ENCODE results near the gene GYPB.
"Not testable (repeated sequence)": the region's sequence is repeated elsewhere in the genome, so short reads cannot be mapped to it uniquely, and the experiment has no call there.

Gene GYPB

DNA sequence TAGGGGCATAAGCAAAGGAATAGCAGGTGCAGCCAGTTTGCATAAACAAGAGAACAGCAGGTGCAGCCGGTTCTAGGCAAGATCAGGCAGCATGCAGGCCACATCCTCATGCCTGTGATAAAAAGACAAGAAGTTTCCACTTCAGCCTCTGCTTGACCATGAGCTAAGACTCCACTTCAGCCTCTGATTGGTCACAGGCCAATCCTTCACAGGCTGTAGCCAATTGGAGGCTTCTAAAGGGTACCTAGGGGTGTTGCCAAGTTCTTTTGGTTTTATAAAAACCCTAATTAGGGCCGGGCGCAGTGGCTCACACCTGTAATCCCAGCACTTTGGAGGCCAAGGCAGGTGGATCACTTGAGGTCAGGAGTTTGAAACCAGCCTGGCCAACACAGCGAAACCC, 23.0 kb downstream of the GYPB start:
- not testable (repeated sequence) for H3K36me3 Mint-ChIP-seq (ENCODE audit: low read depth); H3K27me3 Mint-ChIP-seq (ENCODE audit: low read depth)

GRCh38 chr4:143991761-143992160, 27.4 kb downstream of the GYPB start:
- not testable (repeated sequence) for H3K36me3 Mint-ChIP-seq (ENCODE audit: low read depth); H3K4me3 Mint-ChIP-seq; H3K27me3 Mint-ChIP-seq (ENCODE audit: low read depth); H3K27ac Mint-ChIP-seq; H3K4me1 Mint-ChIP-seq (ENCODE audit: low read depth); H3K9me3 Mint-ChIP-seq

More for the DNA sequence above, 23.0 kb downstream of the GYPB start:
- not testable (repeated sequence) for H3K4me1 Mint-ChIP-seq (ENCODE audit: low read depth); H3K9me3 Mint-ChIP-seq; H3K27ac Mint-ChIP-seq; H3K4me3 Mint-ChIP-seq

GRCh38 chr4:143990717-143991116, 28.5 kb downstream of the GYPB start:
- H3K9me3 Mint-ChIP-seq; H3K27me3 Mint-ChIP-seq (ENCODE audit: low read depth); H3K36me3 Mint-ChIP-seq (ENCODE audit: low read depth); H3K4me3 Mint-ChIP-seq; H3K4me1 Mint-ChIP-seq (ENCODE audit: low read depth); H3K27ac Mint-ChIP-seq: not testable (repeated sequence)

DNA sequence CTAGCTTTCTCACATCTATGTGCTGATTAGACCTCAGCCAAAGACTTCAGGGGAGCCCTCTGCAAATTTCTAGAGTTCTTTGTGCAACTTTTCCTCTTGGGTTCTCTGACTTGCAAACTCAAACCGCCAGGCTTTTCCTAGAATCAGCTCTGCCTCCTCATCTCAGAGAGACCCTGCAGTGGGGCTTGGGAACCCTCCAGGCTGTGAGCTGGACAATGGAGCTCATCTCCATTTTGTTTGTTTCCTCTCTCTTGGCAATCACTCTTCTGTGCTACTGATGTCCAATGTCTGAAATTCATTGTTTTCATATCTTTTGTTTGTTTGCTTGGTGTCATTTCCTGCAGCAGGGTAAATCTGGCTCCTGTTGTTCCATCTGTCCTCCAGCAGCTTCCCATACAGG, 33.0 kb downstream of the GYPB start:
- no peak overlapping the region for H3K27ac Mint-ChIP-seq
- H3K36me3 Mint-ChIP-seq (ENCODE audit: low read depth), result no peaks in the 10 kb centered on the region
- H3K9me3 Mint-ChIP-seq, result no peaks in the 10 kb centered on the region
- H3K4me1 Mint-ChIP-seq (ENCODE audit: low read depth), result no peaks in the 10 kb centered on the region
- H3K27me3 Mint-ChIP-seq (ENCODE audit: low read depth), result no peaks in the 10 kb centered on the region
- H3K4me3 Mint-ChIP-seq, result no peak overlapping the region

DNA sequence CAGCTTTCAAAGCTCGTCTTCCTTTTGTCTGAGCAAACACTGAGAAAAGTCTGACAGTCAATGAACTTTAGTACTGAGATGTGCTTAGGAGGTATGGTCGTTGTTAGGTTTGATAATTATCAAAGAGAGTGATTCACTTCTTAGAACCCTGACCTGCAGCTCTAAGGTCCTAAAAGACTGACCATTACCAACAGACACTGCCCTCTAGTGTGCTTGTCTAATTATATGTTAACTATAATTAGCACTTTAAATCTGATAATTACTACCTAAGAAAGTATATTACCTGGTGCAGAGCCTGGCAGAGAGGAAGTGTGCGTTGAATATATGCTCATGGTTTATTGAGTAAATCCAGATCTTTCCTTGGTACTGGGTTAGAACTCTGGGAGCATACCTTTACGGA, 38.4 kb downstream of the GYPB start:
- H3K4me3 Mint-ChIP-seq; H3K9me3 Mint-ChIP-seq; H3K4me1 Mint-ChIP-seq (ENCODE audit: low read depth); H3K27me3 Mint-ChIP-seq (ENCODE audit: low read depth); H3K36me3 Mint-ChIP-seq (ENCODE audit: low read depth); H3K27ac Mint-ChIP-seq: not testable (repeated sequence)

- not testable (repeated sequence) for H3K27me3 Mint-ChIP-seq (ENCODE audit: low read depth); H3K9me3 Mint-ChIP-seq; H3K4me1 Mint-ChIP-seq (ENCODE audit: low read depth); H3K36me3 Mint-ChIP-seq (ENCODE audit: low read depth); H3K4me3 Mint-ChIP-seq; H3K27ac Mint-ChIP-seq
Observed at GRCh38 chr4:143975527-143975926, 43.7 kb downstream of the GYPB start.

- H3K9me3 Mint-ChIP-seq; H3K4me3 Mint-ChIP-seq; H3K4me1 Mint-ChIP-seq (ENCODE audit: low read depth); H3K27ac Mint-ChIP-seq; H3K36me3 Mint-ChIP-seq (ENCODE audit: low read depth); H3K27me3 Mint-ChIP-seq (ENCODE audit: low read depth): not testable (repeated sequence)
Observed at GRCh38 chr4:143974021-143974420, 45.2 kb downstream of the GYPB start.

DNA sequence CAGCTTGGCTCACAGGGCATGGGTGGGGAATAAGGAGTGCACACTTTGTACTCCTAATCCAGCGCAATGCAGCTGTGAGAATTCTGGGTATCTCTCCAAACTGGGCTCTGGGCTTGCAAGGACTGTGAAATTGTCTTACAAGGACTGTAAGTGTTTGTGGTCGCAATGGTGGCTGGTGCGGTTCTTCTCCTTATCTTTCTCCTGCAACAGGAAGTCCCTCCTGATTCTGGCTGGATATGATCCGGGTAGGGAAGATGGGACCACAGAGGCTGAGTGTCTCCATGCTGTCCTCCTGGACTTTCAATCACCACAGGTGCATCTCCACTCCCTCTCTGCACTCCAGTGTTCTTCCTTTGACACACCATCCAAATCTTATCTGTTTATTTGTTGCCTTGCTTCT, 58.1 kb downstream of the GYPB start:
- no peaks in the 10 kb centered on the region for H3K27me3 Mint-ChIP-seq (ENCODE audit: low read depth)
- no peaks in the 10 kb centered on the region for H3K4me1 Mint-ChIP-seq (ENCODE audit: low read depth)
- H3K27ac Mint-ChIP-seq, result no peak overlapping the region
- H3K9me3 Mint-ChIP-seq, result no peaks in the 10 kb centered on the region
- H3K4me3 Mint-ChIP-seq, result no peak overlapping the region
- no peaks in the 10 kb centered on the region for H3K36me3 Mint-ChIP-seq (ENCODE audit: low read depth)

DNA sequence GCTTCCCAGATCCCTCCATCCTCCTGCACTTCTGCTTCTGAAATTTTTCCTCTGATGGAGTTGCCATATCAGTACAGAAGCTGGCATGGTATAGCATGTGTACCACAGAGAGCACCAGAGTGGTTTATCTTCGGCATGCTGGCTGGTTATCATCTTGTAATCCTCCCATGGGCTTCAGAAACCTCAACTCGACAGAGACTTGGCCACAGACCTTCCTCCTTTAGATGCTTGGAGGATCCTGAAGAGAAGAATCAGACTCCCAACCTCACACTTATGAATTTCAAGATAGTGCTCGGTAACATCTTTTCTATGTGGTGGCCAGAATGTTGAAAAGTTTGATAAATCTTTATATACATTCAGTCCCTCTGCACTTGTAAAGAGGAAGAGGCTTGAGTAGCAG, 63.9 kb downstream of the GYPB start:
- not testable (repeated sequence) for H3K36me3 Mint-ChIP-seq (ENCODE audit: low read depth); H3K27me3 Mint-ChIP-seq (ENCODE audit: low read depth); H3K4me3 Mint-ChIP-seq; H3K27ac Mint-ChIP-seq; H3K4me1 Mint-ChIP-seq (ENCODE audit: low read depth)
- H3K9me3 Mint-ChIP-seq, result peaks cover 10% of the 10 kb centered on the region

DNA sequence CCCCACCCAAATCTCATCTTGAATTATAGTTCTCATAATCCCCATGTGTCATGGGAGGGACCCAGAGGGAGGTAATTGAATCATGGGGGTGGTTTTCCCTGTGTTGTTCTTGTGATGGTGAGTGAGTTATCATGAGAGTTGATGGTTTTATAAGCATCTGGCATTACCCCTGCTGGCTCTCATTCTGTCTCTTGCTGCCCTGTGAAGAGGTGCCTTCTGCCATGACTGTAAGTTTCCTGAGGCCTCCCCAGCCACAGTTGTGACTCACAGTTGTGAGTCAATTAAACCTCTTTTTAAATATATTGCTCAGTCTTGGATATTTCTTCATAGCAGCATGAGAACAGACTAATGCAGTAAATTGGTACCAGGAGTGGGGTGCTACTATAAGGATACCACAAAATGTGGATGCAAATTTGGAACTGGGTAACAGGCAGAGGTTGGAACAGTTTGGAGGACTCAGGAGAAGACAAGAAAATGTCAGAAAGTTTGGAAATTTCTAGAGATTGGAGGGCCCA, 67.7 kb downstream of the GYPB start:
- not testable (repeated sequence) for H3K4me1 Mint-ChIP-seq (ENCODE audit: low read depth); H3K4me3 Mint-ChIP-seq; H3K36me3 Mint-ChIP-seq (ENCODE audit: low read depth); H3K27me3 Mint-ChIP-seq (ENCODE audit: low read depth); H3K27ac Mint-ChIP-seq
- peaks cover 10% of the 10 kb centered on the region for H3K9me3 Mint-ChIP-seq

- H3K36me3 Mint-ChIP-seq (ENCODE audit: low read depth); H3K27ac Mint-ChIP-seq; H3K27me3 Mint-ChIP-seq (ENCODE audit: low read depth); H3K4me1 Mint-ChIP-seq (ENCODE audit: low read depth); H3K4me3 Mint-ChIP-seq: not testable (repeated sequence)
- peaks cover 10% of the 10 kb centered on the region for H3K9me3 Mint-ChIP-seq
Observed at GRCh38 chr4:143950967-143951366, 68.2 kb downstream of the GYPB start.

GRCh38 chr4:143950185-143950584, 69.0 kb downstream of the GYPB start:
- not testable (repeated sequence) for H3K4me1 Mint-ChIP-seq (ENCODE audit: low read depth); H3K27me3 Mint-ChIP-seq (ENCODE audit: low read depth); H3K36me3 Mint-ChIP-seq (ENCODE audit: low read depth); H3K4me3 Mint-ChIP-seq; H3K27ac Mint-ChIP-seq
- peaks cover 10% of the 10 kb centered on the region for H3K9me3 Mint-ChIP-seq

- H3K36me3 Mint-ChIP-seq (ENCODE audit: low read depth); H3K27me3 Mint-ChIP-seq (ENCODE audit: low read depth); H3K27ac Mint-ChIP-seq; H3K4me3 Mint-ChIP-seq; H3K4me1 Mint-ChIP-seq (ENCODE audit: low read depth): not testable (repeated sequence)
- H3K9me3 Mint-ChIP-seq, result peaks cover 10% of the 10 kb centered on the region
Observed at GRCh38 chr4:143947493-143947892, 71.7 kb downstream of the GYPB start.
